Gastroesophageal sphincter (tissue), 4 donors: ENCODE data around the gene GPATCH3. TPM values are rescaled to one million over a fixed set of nuclear protein-coding genes. Genes with fewer than 3 reads are reported as not detected.
A peak's percentile ranks its signal among the peaks of the same experiment; 100 is the strongest.
"Not testable (repeated sequence)": the region's sequence is repeated elsewhere in the genome, so short reads cannot be mapped to it uniquely, and the experiment has no call there.

ENCODE experiments used
- ATAC-seq: fragments of 150-250 bp; one replicate; pipeline ENCODE4 v1.9.1; 2016; ENCODE audit warnings: mild to moderate bottlenecking, moderate library complexity
- H3K27ac ChIP-seq, 4 donors: fragments of 200-600 bp; sonication (generic) in 3 of 4; 1 replicate in 3 of 4; 2 replicates in 1 of 4; pipeline ENCODE4 v1.5.1; 2016 to 2019
- H3K27me3 ChIP-seq: fragments of 200-600 bp; sonication (generic); one replicate; pipeline ENCODE4 v1.5.1; 2019
- H3K36me3 ChIP-seq, 2 donors: fragments of 200-600 bp; sonication (generic); one replicate each; pipeline ENCODE4 v1.5.1; 2019; ENCODE audit warnings: control low read depth in 1 of 2
- H3K4me1 ChIP-seq, 3 donors: fragments of 200-600 bp; sonication (generic); 1 replicate in 2 of 3; 2 replicates in 1 of 3; pipeline ENCODE4 v1.5.1; 2016 to 2019; ENCODE audit warnings: control low read depth in 2 of 3
- H3K4me3 ChIP-seq, 2 donors: fragments of 200-600 bp; sonication (generic); one replicate each; pipeline ENCODE4 v1.5.1; 2019; ENCODE audit warnings: mild to moderate bottlenecking in 1 of 2, moderate library complexity in 1 of 2
- H3K9me3 ChIP-seq, 3 donors: fragments of 200-600 bp; sonication (generic); one replicate each; pipeline ENCODE4 v1.5.1; 2017 to 2019; ENCODE audit warnings: control low read depth in 2 of 3
- EP300 ChIP-seq: sonication (generic); formaldehyde crosslinking; IDR thresholded peaks from one replicate; pipeline ENCODE4 v1.6.1; 2017; ENCODE audit warnings: antibody characterized with exemption, mild to moderate bottlenecking
- POLR2A ChIP-seq, 2 donors: fragments of 450-650 bp; IDR thresholded peaks; one replicate each; pipeline ENCODE4 v1.6.1; 2017; ENCODE audit warnings: antibody characterized with exemption in 2 of 2, mild to moderate bottlenecking in 2 of 2, moderate library complexity in 1 of 2
- POLR2AphosphoS5 ChIP-seq: sonication (generic); formaldehyde crosslinking; IDR thresholded peaks from one replicate; pipeline ENCODE4 v1.6.1; 2017; ENCODE audit warnings: antibody characterized with exemption
- WGBS, 2 donors: methylation state at CpG; one replicate each; pipeline ENCODE4 v1.1.5; 2018; ENCODE audit warnings: low coverage in 1 of 2; 5-methylcytosine and 5-hydroxymethylcytosine counted together
- total RNA-seq, 4 donors: library from RNA; depleted of rRNA; stranded (reverse); fragments of >200 nt; gene quantifications; one replicate each; pipeline ENCODE4 v1.1.0, GENCODE V29; 2016
- TF ChIP-seq, protein P1 (sequence below), 4 experiments: fragments of 200-600 bp in 2 of 4; fragments of 450-650 bp in 2 of 4; sonication (generic) in 1 of 4; IDR thresholded peaks; one replicate each; pipeline ENCODE4 v1.5.1; 2017 to 2019; ENCODE audit warnings: antibody characterized with exemption in 4 of 4, mild to moderate bottlenecking in 2 of 4, moderate library complexity in 2 of 4

Gene GPATCH3, protein sequence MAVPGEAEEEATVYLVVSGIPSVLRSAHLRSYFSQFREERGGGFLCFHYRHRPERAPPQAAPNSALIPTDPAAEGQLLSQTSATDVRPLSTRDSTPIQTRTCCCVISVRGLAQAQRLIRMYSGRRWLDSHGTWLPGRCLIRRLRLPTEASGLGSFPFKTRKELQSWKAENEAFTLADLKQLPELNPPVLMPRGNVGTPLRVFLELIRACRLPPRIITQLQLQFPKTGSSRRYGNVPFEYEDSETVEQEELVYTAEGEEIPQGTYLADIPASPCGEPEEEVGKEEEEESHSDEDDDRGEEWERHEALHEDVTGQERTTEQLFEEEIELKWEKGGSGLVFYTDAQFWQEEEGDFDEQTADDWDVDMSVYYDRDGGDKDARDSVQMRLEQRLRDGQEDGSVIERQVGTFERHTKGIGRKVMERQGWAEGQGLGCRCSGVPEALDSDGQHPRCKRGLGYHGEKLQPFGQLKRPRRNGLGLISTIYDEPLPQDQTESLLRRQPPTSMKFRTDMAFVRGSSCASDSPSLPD
- 10 to 100 TPM in 3 of 4 donors, 1 to 10 TPM in 1; 5.1 to 21.6 (median 14.4) TPM for total RNA-seq

DNA sequence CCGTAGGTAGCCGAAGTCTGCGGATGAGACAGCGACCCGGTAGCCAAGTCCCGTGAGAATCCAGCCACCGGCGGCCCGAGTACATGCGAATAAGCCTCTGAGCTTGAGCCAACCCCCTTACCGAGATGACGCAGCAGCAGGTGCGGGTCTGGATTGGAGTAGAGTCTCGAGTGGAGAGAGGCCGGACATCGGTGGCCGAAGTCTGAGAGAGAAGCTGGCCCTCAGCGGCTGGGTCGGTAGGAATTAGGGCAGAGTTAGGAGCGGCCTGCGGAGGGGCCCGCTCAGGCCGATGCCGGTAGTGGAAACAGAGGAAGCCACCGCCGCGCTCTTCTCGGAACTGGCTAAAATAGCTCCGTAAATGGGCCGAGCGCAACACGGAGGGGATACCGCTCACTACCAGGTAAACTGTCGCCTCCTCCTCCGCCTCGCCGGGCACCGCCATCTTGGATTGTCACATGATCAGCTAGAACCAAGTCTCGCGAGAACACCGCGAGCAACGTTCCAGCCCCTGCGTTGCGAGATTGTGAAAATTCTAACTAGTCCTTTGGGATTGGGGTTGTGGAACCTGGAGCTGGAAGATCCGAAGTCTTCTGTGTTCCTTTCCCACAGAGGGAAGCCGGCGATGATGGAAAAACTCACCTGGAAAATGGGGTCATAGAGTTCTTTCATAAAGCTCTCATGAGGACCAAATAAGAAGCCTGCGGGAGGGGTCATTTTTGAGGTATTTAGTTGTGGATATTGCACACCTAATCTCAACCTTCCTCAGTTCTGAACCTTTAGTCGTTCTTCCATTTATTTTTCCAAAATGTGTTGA lies at the start of gene GPATCH3:
GPATCH3 (minus strand) TSS at position 467 of the 814 bp plus-strand sequence; CDS start at position 442, 25 bp downstream.
- peak; percentile 91 for ATAC-seq

DNA sequence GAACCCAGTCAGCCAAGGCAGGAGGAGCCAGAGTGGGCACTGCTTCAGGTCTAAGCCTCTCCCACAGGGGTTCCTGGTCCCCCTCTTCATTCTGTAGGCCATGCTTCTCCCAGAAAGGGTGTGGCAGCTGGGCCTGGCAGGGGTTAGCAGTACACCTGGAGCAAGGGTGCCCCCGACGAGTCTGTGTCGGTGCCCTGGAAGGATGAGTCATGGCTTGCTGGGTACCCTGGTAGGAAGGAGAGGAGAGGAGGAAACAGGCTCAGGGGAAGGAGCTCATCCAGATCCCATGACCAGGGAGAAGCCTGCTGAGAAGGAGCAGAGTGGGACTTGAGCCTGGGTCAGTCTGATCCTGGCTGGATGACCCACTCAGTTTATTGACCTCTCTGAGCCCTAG lies 49.7 kb upstream of the GPATCH3 start:
- H3K27me3 ChIP-seq = peaks cover 17% of the 10 kb centered on the region
- no peaks in the 10 kb centered on the region for H3K4me1 ChIP-seq
- no peaks in the 10 kb centered on the region for H3K9me3 ChIP-seq
- TF ChIP-seq POLR2AphosphoS5 (no peak), EP300 (no peak), POLR2A (IDR thresholded peaks at IDR 0.05) (no peak)
- TF ChIP-seq, protein P1, sequence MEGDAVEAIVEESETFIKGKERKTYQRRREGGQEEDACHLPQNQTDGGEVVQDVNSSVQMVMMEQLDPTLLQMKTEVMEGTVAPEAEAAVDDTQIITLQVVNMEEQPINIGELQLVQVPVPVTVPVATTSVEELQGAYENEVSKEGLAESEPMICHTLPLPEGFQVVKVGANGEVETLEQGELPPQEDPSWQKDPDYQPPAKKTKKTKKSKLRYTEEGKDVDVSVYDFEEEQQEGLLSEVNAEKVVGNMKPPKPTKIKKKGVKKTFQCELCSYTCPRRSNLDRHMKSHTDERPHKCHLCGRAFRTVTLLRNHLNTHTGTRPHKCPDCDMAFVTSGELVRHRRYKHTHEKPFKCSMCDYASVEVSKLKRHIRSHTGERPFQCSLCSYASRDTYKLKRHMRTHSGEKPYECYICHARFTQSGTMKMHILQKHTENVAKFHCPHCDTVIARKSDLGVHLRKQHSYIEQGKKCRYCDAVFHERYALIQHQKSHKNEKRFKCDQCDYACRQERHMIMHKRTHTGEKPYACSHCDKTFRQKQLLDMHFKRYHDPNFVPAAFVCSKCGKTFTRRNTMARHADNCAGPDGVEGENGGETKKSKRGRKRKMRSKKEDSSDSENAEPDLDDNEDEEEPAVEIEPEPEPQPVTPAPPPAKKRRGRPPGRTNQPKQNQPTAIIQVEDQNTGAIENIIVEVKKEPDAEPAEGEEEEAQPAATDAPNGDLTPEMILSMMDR (IDR thresholded peaks at IDR 0.05) = no peak
- H3K4me3 ChIP-seq = no peak overlapping the region
- H3K27ac ChIP-seq = no peak overlapping the region
- ATAC-seq = no peak
- 60 to 79% methylated on average over 3 of the region's 3 CpGs for WGBS, 2 donors
- peaks cover 0 to 27% of the 10 kb centered on the region in 2 donors for H3K36me3 ChIP-seq

More for the DNA sequence above, at the start of gene GPATCH3:
- Histone ChIP-seq H3K36me3 (peaks cover 0 to 37% of the 10 kb centered on the region in 2 donors), H3K4me1 (peaks cover 6 to 28% (median 10%) of the 10 kb centered on the region in 3 donors), H3K27ac (peak within 1 kb of the TSS; percentile 79 to 86 (median 84)), H3K9me3 (no peaks in the 10 kb centered on the region), H3K27me3 (no peaks in the 10 kb centered on the region), H3K4me3 (peak within 1 kb of the TSS; percentile 83 to 86)
- WGBS, 2 donors = 1 to 2% methylated on average over 7 to 16 of the region's 50 CpGs
- TF ChIP-seq, protein P1 (IDR thresholded peaks at IDR 0.05) = no peak
- TF ChIP-seq POLR2AphosphoS5 (peak; percentile 60), EP300 (no peak), POLR2A (IDR thresholded peaks at IDR 0.05) (peak; percentile 35 to 39)

DNA sequence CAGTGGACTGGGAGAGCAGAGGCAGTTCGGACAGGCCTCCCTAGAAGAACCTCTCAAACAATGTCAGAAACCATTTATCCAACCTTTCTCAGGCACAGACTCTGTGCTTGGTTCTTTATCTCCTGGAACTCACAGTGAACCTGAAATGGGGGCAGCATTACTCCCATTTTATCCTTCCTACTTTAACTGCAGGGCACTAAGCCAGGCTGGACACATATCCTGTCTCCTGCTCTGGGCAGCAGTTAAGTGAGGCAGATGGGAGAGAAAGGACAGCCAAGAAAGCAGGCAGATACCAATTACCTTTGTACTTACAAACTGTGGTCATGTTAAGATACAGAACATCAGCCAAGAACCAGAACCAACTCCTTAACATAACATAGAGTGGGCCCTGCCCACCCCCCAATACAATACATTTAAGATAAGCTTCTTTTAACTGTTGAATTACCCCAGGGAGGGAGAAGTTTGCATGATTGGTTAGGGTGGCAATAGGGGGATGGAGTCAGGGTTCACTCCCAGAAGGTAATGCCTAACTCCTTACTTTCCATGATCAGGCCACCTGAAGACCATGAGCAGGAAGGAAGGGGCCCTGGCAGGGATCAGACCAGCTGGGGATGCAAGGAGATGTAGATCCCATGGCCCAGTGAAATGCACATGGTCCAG lies 49.1 kb upstream of the GPATCH3 start:
- no peaks in the 10 kb centered on the region for H3K4me1 ChIP-seq
- H3K27ac ChIP-seq = no peak overlapping the region
- TF ChIP-seq POLR2AphosphoS5 (no peak), POLR2A (IDR thresholded peaks at IDR 0.05) (no peak), EP300 (no peak)
- TF ChIP-seq, protein P1 (IDR thresholded peaks at IDR 0.05) = no peak
- peaks cover 0 to 32% of the 10 kb centered on the region in 2 donors for H3K36me3 ChIP-seq
- H3K4me3 ChIP-seq = no peak overlapping the region
- H3K9me3 ChIP-seq = no peaks in the 10 kb centered on the region
- no peak for ATAC-seq
- peaks cover 11% of the 10 kb centered on the region for H3K27me3 ChIP-seq
- 25 to 75% methylated on average over 1 of the region's 1 CpG for WGBS, 2 donors

- H3K9me3 ChIP-seq, ATAC-seq, H3K4me3 ChIP-seq, H3K4me1 ChIP-seq, H3K27ac ChIP-seq, H3K27me3 ChIP-seq: not testable (repeated sequence)
- peaks cover 0 to 39% of the 10 kb centered on the region in 2 donors for H3K36me3 ChIP-seq
- 80 to 87% methylated on average over 4 to 13 of the region's 16 CpGs for WGBS, 2 donors
Observed at GRCh38 chr1:26948725-26949057, 48.4 kb upstream of the GPATCH3 start.

DNA sequence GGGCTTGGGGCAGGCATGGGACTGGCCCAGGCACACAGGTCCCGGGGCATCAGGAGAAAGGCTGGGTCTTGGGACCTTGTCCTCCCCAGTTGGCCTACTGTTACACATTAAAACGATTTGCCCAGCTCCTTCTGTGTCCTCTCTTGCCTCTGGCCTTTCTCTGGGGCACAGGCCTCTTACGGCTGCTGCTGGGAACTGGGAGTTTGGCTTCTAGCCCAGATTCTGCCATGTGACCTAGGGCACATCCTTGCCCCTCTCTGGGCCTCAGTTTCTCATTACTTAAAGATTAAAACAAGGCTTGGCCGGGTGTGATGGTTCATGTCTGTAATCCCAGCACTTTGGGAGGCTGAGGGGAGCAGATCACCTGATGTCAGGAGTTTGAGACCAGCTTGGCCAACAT lies 46.0 kb upstream of the GPATCH3 start:
- H3K9me3 ChIP-seq = no peaks in the 10 kb centered on the region
- no peaks in the 10 kb centered on the region for H3K4me1 ChIP-seq
- H3K4me3 ChIP-seq = no peak overlapping the region
- no peak for TF ChIP-seq EP300
- TF ChIP-seq POLR2A (IDR thresholded peaks at IDR 0.05) = no peak
- TF ChIP-seq POLR2AphosphoS5 = no peak
- TF ChIP-seq, protein P1 (IDR thresholded peaks at IDR 0.05) = no peak
- no peak for ATAC-seq
- H3K27me3 ChIP-seq = no peaks in the 10 kb centered on the region
- WGBS, 2 donors = 83 to 100% methylated on average over 1 to 2 of the region's 4 CpGs
- H3K36me3 ChIP-seq = peaks cover 0 to 63% of the 10 kb centered on the region in 2 donors
- H3K27ac ChIP-seq = no peak overlapping the region
